NK-92 treated with Interleukin-12 subunit alpha and Interleukin-12 subunit beta, amount 100 ng/mL, for 24 hours (cell line): ENCODE results near the gene EFCAB6.

Experiments
- DNase-seq: peaks from one replicate; lab custom pipeline; 2025; lab: John Stamatoyannopoulos, UW

The EFCAB6 gene

GRCh38 chr22:43572710-43573109 lies 239.4 kb downstream of the EFCAB6 start:
- DNase-seq, result no peak

GRCh38 chr22:43571181-43571580 lies 240.9 kb downstream of the EFCAB6 start:
- DNase-seq, result no peak

GRCh38 chr22:43570531-43571165 lies 241.5 kb downstream of the EFCAB6 start:
- no peak for DNase-seq

- no peak for DNase-seq
Measured at GRCh38 chr22:43569111-43569510, 243.0 kb downstream of the EFCAB6 start.

GRCh38 chr22:43567691-43568324 lies 244.3 kb downstream of the EFCAB6 start:
- DNase-seq, result no peak

GRCh38 chr22:43566561-43567332 lies 245.4 kb downstream of the EFCAB6 start:
- no peak for DNase-seq

GRCh38 chr22:43566021-43566420 lies 246.1 kb downstream of the EFCAB6 start:
- no peak for DNase-seq

- no peak for DNase-seq
Measured at GRCh38 chr22:43564859-43565258, 247.2 kb downstream of the EFCAB6 start.

- no peak for DNase-seq
Measured at GRCh38 chr22:43563571-43563970, 248.5 kb downstream of the EFCAB6 start.

- DNase-seq, result no peak
Measured at GRCh38 chr22:43562843-43563242, 249.3 kb downstream of the EFCAB6 start.

- no peak for DNase-seq
Measured at GRCh38 chr22:43561415-43562178, 250.5 kb downstream of the EFCAB6 start.

- DNase-seq, result no peak
Measured at GRCh38 chr22:43560651-43561050, 251.5 kb downstream of the EFCAB6 start.

- no peak for DNase-seq
Measured at GRCh38 chr22:43555561-43556515, 256.3 kb downstream of the EFCAB6 start.

- DNase-seq, result no peak
Measured at GRCh38 chr22:43554694-43555365, 257.3 kb downstream of the EFCAB6 start.

GRCh38 chr22:43554259-43554636 lies 257.9 kb downstream of the EFCAB6 start:
- DNase-seq, result no peak

GRCh38 chr22:43553451-43554258 lies 258.4 kb downstream of the EFCAB6 start:
- DNase-seq, result no peak

GRCh38 chr22:43550672-43551071 lies 261.4 kb downstream of the EFCAB6 start:
- DNase-seq, result no peak

GRCh38 chr22:43550024-43550620 lies 262.0 kb downstream of the EFCAB6 start:
- DNase-seq, result no peak

GRCh38 chr22:43546186-43546585 lies 265.9 kb downstream of the EFCAB6 start:
- DNase-seq, result no peak
